HG03460 (cell line): ENCODE results near the gene CLCN4.

Experiments
- ATAC-seq: cut with Tn5 transposase; IDR thresholded peaks from one replicate; pipeline ENCODE4 v1.9.1; 2021; ENCODE audit not compliant: unreplicated experiment

The CLCN4 gene

GRCh38 chrX:10129229-10129628, 27.5 kb upstream of the CLCN4 start:
- no peak for ATAC-seq

DNA sequence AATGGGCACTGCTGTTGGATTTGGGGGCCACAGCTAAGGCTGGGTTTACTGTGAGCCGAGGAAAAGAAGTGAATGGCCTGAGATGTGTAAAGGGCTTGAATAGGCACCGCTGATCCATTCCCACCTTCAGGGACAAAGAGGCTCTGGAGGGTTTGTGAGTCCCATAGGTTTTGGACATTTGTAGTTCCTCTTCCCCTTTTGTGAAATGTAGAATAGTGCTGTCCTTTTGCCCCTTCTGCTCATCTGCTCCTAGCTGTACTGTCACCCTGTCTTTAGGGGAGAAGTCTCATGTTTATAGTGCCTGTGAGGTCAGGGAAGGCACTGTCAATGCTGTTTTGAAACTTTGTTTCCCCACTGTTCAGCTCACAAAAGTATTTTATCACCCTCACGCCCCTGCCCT, 26.4 kb upstream of the CLCN4 start:
- no peak for ATAC-seq

- no peak for ATAC-seq
Measured at GRCh38 chrX:10133980-10134676, 22.6 kb upstream of the CLCN4 start.

DNA sequence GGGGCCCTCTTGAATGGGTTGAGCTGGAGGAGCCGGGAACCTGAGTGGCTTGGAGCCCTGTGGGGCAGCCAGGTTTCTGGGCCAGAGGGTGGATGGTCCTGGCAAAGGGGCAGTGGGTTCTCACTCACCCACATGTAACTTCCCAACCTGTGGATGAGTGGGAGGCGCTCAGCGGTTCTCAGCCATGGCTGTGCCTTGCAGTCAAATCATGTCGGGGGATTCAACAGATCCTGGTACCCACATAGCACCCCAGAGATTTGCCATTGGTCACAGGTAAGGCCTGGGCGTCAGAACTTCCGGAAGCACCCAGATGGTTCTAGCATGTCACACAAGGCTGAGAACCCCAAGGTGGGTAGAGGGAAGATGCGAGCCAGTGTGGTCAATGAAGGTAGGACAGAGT, 21.9 kb upstream of the CLCN4 start:
- ATAC-seq, result no peak

GRCh38 chrX:10135561-10136399, 21.0 kb upstream of the CLCN4 start:
- no peak for ATAC-seq

- ATAC-seq, result no peak
Measured at GRCh38 chrX:10138726-10139125, 18.0 kb upstream of the CLCN4 start.

GRCh38 chrX:10140264-10140663, 16.5 kb upstream of the CLCN4 start:
- no peak for ATAC-seq

GRCh38 chrX:10142041-10142599, 14.7 kb upstream of the CLCN4 start:
- no peak for ATAC-seq

DNA sequence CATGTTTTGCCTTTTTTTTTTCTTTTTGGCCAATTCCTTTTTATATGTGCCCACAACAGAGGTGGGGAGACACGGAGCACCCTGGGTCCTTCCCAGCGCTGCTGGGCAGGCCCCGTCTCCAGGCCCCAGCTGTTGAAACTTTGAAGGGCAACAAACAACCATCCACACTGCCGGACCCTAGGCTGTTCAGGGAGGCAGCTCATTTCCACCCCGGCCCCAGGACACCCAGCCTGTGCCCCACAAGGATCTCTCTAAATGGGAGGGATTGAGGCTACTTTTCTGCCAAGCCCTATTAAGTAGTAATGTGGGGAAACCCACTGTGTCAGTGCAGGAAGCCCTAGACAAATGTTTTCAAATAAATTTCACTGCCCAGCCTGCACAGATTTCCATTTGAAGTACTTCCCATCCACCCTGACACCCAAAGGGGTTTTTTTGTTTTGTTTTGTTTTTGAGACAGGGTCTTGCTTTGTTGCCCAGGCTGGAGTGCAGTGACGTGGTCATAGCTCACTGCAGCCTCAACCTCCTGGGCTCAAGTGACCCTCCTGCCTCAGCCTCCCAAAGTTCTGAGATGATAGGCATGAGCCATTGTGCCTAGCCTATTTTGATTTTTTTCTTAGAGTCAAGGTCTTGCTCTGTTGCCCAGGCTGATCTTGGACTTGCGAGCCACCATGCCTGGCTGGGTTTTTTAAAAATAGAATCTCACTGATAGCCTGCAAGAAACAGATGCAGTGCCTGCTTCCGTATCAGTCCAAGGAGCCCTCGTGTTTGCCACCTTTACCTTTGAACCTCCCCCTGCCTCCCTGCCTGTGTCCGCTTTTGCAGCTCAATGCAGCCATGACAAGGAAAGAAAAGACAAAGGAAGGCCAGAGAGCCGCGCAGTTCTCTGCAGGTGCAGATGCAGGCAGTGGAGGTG, 13.4 kb upstream of the CLCN4 start:
- ATAC-seq, result no peak

GRCh38 chrX:10146346-10146745, 10.4 kb upstream of the CLCN4 start:
- ATAC-seq, result no peak

DNA sequence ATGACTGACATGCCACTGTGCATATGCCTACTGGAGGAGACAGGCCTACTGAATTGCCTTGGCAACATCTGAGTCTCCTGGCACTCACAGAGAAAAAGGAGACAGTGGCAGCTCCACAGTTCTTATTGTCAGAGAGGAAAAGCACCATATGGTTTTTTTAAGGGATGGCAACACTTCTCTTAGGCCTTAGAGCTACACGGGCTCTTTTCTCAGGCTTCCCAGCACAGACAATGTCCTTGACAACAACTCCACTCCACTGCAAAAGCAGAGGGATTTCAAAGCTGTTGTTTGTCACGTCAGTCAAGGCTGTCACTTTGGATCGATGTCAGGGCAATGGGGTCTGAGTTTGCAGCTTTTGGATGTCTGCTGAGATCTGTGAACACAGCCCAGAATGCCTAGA, 4.7 kb upstream of the CLCN4 start:
- ATAC-seq, result no peak

- ATAC-seq, result no peak
Measured at GRCh38 chrX:10155137-10155536, 1.6 kb upstream of the CLCN4 start.

GRCh38 chrX:10157032-10157341, 212 bp downstream of the CLCN4 start:
- ATAC-seq, result no peak

DNA sequence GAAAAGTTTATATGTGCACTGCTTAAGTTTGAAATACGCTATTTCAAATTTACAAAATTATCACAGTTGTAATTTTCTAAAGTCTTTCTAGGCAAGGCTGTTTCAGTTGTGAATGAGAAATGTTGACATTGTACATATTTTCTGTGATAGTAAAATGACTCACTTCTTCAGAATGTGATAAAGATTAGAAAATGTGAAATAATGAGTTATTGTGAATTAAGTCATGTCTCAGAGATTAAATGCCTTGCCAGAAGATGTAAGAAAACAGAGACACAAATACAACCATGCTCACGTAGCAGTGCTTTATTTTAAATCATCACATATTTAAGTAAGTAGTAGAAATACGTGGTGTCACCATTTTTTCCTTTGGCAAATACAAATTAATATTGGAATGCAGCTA, 768 bp downstream of the CLCN4 start:
- ATAC-seq, result no peak

DNA sequence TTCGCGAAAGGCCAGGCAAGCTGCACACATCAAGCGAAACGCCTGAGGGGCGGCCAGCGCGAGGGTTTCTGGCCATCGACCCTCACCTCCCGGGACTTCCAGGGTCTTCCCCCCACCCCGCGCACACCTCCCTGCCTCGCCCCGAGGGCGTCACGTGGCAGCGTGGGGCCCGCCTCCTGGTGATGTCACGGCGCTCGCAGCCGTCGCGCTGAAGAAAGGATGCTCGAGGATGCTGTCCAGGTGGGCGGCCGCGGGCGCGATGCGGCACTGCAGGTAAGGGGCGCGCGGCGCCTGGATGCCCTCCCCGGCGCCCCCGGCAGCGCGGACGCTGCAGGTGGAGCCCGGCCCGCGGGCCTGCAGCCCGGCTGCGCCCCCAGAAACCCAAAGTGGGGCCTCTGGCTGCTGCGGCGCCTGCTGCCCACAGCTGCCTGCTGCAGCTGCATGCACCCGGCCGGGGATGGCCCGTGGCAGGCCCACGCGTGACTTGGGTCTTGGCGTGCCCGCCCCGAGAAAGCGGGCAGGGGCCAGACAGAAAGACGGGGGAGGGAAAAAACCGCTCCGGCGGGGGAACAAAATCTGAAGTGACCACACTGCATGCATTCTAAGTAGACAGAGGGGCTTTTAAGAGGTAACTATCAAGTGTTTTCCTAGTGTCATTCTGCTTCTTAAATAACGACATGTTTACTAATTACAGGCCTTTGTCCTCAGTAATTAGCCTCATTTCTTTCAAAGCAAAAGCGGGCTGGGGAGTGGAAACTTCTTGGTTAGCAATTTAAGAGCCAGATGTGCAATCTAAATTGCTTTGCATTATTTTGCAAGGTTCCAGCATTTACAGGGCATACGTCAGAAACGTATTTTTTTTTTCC, 1.7 kb downstream of the CLCN4 start:
- ATAC-seq, result no peak

GRCh38 chrX:10159145-10159468, 2.3 kb downstream of the CLCN4 start:
- no peak for ATAC-seq

DNA sequence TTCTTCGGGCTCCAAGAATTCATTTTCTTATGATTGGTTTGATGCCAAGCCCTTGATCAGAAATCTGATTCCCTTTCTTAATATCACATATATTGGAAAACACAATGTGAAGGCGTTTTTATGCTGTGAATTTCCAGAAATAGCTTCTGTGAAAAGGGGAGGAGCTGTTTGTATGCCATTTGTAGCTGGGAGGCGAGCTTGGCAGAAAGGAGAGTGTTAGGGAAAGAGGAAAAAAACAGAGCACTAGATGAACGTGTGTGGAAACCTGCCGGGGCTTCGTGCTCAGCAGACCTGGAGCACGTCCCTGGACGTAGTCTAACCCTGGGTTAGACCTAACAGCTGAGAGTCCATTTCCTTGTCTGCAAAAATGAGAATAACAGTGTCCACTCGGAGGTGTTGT, 3.4 kb downstream of the CLCN4 start:
- ATAC-seq, result no peak

- ATAC-seq, result no peak
Measured at GRCh38 chrX:10163031-10163430, 6.3 kb downstream of the CLCN4 start.

GRCh38 chrX:10164879-10165278, 8.1 kb downstream of the CLCN4 start:
- no peak for ATAC-seq

- no peak for ATAC-seq
Measured at GRCh38 chrX:10165580-10166247, 8.9 kb downstream of the CLCN4 start.
